ENCODE data around the gene DIP2C. TPM values are rescaled to one million over a fixed set of nuclear protein-coding genes. Genes with fewer than 3 reads are reported as not detected.

The DIP2C gene
- total and polyA plus RNA-seq, 2 donors (not counting 1 experiment from before 2014, with no cell fraction given) = 1.3 to 1.9 TPM

- DNase-seq = no peak
- CTCF ChIA-PET = no interaction called here
- H3K27ac ChIP-seq (ENCODE audit: low read length in 2 of 2) = no peak overlapping the region
- no peaks in the 10 kb centered on the region for H3K9me3 Mint-ChIP-seq (ENCODE audit: insufficient read depth)
- no peaks in the 10 kb centered on the region for H3K27me3 Mint-ChIP-seq
- no peak overlapping the region for H3K9ac ChIP-seq (ENCODE audit: low read length)
- H3K27ac Mint-ChIP-seq = no peak overlapping the region
- no peaks in the 10 kb centered on the region for H3K27me3 ChIP-seq (replicated peaks in 1 of 4; ENCODE audit: control extremely low read depth in 1 of 4, control insufficient read depth in 3 of 4, insufficient read depth in 4 of 4, low read length in 3 of 4)
- TF ChIP-seq, protein P1, sequence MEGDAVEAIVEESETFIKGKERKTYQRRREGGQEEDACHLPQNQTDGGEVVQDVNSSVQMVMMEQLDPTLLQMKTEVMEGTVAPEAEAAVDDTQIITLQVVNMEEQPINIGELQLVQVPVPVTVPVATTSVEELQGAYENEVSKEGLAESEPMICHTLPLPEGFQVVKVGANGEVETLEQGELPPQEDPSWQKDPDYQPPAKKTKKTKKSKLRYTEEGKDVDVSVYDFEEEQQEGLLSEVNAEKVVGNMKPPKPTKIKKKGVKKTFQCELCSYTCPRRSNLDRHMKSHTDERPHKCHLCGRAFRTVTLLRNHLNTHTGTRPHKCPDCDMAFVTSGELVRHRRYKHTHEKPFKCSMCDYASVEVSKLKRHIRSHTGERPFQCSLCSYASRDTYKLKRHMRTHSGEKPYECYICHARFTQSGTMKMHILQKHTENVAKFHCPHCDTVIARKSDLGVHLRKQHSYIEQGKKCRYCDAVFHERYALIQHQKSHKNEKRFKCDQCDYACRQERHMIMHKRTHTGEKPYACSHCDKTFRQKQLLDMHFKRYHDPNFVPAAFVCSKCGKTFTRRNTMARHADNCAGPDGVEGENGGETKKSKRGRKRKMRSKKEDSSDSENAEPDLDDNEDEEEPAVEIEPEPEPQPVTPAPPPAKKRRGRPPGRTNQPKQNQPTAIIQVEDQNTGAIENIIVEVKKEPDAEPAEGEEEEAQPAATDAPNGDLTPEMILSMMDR (IDR thresholded peaks at IDR 0.05) = no peak
- TF ChIP-seq EZH2 (IDR thresholded peaks at IDR 0.05; ENCODE audit: borderline replicate concordance, insufficient read depth, low read depth, low read length, poor library complexity, severe bottlenecking) = no peak
- peaks cover 0 to 4% of the 10 kb centered on the region in 2 experiments for H3K36me3 ChIP-seq (replicated peaks in 1 of 2; ENCODE audit: control extremely low read depth in 1 of 2, control insufficient read depth in 1 of 2, extremely low read depth in 1 of 2, insufficient read depth in 2 of 2, low read length in 1 of 2)
- H3K4me3 Mint-ChIP-seq = no peak overlapping the region
- no peaks in the 10 kb centered on the region for H3K4me1 ChIP-seq (ENCODE audit: control insufficient read depth in 2 of 2, insufficient read depth in 2 of 2, low read length in 2 of 2)
- intact Hi-C loops (cut with micrococcal nuclease) = no loop called here
- no peak overlapping the region for H3K4me3 ChIP-seq (ENCODE audit: control extremely low read depth in 1 of 5, extremely low read depth in 1 of 5, insufficient read depth in 1 of 5, low read depth in 2 of 5, low read length in 4 of 5)
- H3K4me2 ChIP-seq (replicated peaks; ENCODE audit: low read depth, low read length, poor library complexity, severe bottlenecking) = no peak overlapping the region
- no peaks in the 10 kb centered on the region for H3K9me3 ChIP-seq (ENCODE audit: control extremely low read depth in 1 of 3, control insufficient read depth in 2 of 3, insufficient read depth in 1 of 3, low read length in 2 of 3)
- no peaks in the 10 kb centered on the region for H3K79me2 ChIP-seq (ENCODE audit: control insufficient read depth, insufficient read depth, low read length)
- ATAC-seq (ENCODE audit: low read depth) = no peak
- H4K20me1 ChIP-seq (ENCODE audit: control insufficient read depth, insufficient read depth, low read length, poor library complexity, severe bottlenecking) = no peaks in the 10 kb centered on the region
- POLR2A ChIA-PET = no interaction called here
- WGBS (ENCODE audit: insufficient coverage) = 100% methylated on average over 5 of the region's 11 CpGs
- H3K4me1 Mint-ChIP-seq = peaks cover 8% of the 10 kb centered on the region
- no peak overlapping the region for H2AFZ ChIP-seq (ENCODE audit: insufficient read depth, low read depth, low read length, poor library complexity, severe bottlenecking)
These were observed 456.6 kb downstream of the DIP2C start for GRCh38 chr10:232878-233277.

DNA sequence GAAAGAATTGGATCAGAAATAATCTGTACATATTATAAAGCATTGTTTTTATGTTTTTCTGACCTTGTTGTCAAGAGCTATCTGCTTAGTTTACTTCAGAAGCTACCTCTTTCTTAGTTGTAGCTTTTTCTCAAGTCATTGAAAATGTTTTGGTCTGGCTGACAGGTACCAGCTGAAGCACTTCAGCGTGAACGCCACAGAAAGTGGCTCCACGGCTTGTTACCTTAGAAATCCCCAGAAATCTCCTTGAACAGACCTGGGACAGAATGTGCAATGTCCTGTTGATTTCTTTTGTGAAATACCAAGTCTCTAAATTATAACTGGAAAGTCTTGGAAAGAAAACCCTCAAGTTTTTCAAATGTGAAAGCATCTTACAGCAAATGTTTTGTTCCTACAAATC lies 457.4 kb downstream of the DIP2C start:
- WGBS (ENCODE audit: insufficient coverage) = 100% methylated on average over 1 of the region's 3 CpGs
- Mint-ChIP-seq H3K27ac (no peak overlapping the region), H3K27me3 (no peaks in the 10 kb centered on the region), H3K9me3 (ENCODE audit: insufficient read depth) (no peaks in the 10 kb centered on the region), H3K4me1 (peaks cover 8% of the 10 kb centered on the region), H3K4me3 (no peak overlapping the region)
- H3K9me3 ChIP-seq (ENCODE audit: control extremely low read depth in 1 of 3, control insufficient read depth in 2 of 3, insufficient read depth in 1 of 3, low read length in 2 of 3) = no peaks in the 10 kb centered on the region
- H3K4me2 ChIP-seq (replicated peaks; ENCODE audit: low read depth, low read length, poor library complexity, severe bottlenecking) = no peak overlapping the region
- H3K27me3 ChIP-seq (replicated peaks in 1 of 4; ENCODE audit: control extremely low read depth in 1 of 4, control insufficient read depth in 3 of 4, insufficient read depth in 4 of 4, low read length in 3 of 4) = no peaks in the 10 kb centered on the region
- peaks cover 0 to 3% of the 10 kb centered on the region in 2 experiments for H3K36me3 ChIP-seq (replicated peaks in 1 of 2; ENCODE audit: control extremely low read depth in 1 of 2, control insufficient read depth in 1 of 2, extremely low read depth in 1 of 2, insufficient read depth in 2 of 2, low read length in 1 of 2)
- no peak overlapping the region for H2AFZ ChIP-seq (ENCODE audit: insufficient read depth, low read depth, low read length, poor library complexity, severe bottlenecking)
- intact Hi-C loops (cut with micrococcal nuclease) = no loop called here
- TF ChIP-seq EZH2 (IDR thresholded peaks at IDR 0.05; ENCODE audit: borderline replicate concordance, insufficient read depth, low read depth, low read length, poor library complexity, severe bottlenecking) = no peak
- TF ChIP-seq, protein P1 (IDR thresholded peaks at IDR 0.05) = no peak
- H3K4me3 ChIP-seq (ENCODE audit: control extremely low read depth in 1 of 5, extremely low read depth in 1 of 5, insufficient read depth in 1 of 5, low read depth in 2 of 5, low read length in 4 of 5) = no peak overlapping the region
- DNase-seq = no peak
- no peak overlapping the region for H3K27ac ChIP-seq (ENCODE audit: low read length in 2 of 2)
- no peaks in the 10 kb centered on the region for H3K79me2 ChIP-seq (ENCODE audit: control insufficient read depth, insufficient read depth, low read length)
- H3K4me1 ChIP-seq (ENCODE audit: control insufficient read depth in 2 of 2, insufficient read depth in 2 of 2, low read length in 2 of 2) = no peaks in the 10 kb centered on the region
- H4K20me1 ChIP-seq (ENCODE audit: control insufficient read depth, insufficient read depth, low read length, poor library complexity, severe bottlenecking) = no peaks in the 10 kb centered on the region
- H3K9ac ChIP-seq (ENCODE audit: low read length) = no peak overlapping the region
- ChIA-PET CTCF (no interaction called here), POLR2A (no interaction called here)
- no peak for ATAC-seq (ENCODE audit: low read depth)
